Sigmoid colon (tissue), 7 donors: ENCODE measurements around the gene NCAM2. TPM values are rescaled to one million over a fixed set of nuclear protein-coding genes. Genes with fewer than 3 reads are reported as not detected.

ENCODE experiments used
- DNase-seq: peaks from one replicate; pipeline ENCODE4 v3.0.0-alpha.2; 2019
- H3K27ac ChIP-seq, 4 donors: fragments of 200-600 bp; sonication (generic); one replicate each; pipeline ENCODE4 v1.5.1; 2016 to 2019; ENCODE audit warnings: mild to moderate bottlenecking in 1 of 4
- H3K27me3 ChIP-seq, 3 donors: fragments of 200-600 bp; sonication (generic); one replicate each; pipeline ENCODE4 v1.5.1; 2019; ENCODE audit warnings: mild to moderate bottlenecking in 1 of 3
- H3K36me3 ChIP-seq, 4 donors: fragments of 200-600 bp; sonication (generic); one replicate each; pipeline ENCODE4 v1.5.1; 2016 to 2019
- H3K4me1 ChIP-seq, 4 donors: fragments of 200-600 bp; sonication (generic); one replicate each; pipeline ENCODE4 v1.5.1; 2017 to 2019
- H3K4me3 ChIP-seq, 4 donors: fragments of 200-600 bp; sonication (generic); one replicate each; pipeline ENCODE4 v1.5.1; 2017 to 2019; ENCODE audit warnings: mild to moderate bottlenecking in 2 of 4, moderate library complexity in 1 of 4
- H3K9me3 ChIP-seq, 4 donors: fragments of 200-600 bp in 3 of 4; sonication (generic) in 3 of 4; one replicate each; pipeline versions ENCODE4 v1.5.1 to v1.6.1; 2013 to 2019
- EP300 ChIP-seq, 4 donors: sonication (generic); formaldehyde crosslinking; IDR thresholded peaks; one replicate each; pipeline ENCODE4 v1.6.1; 2017; ENCODE audit warnings: antibody characterized with exemption in 4 of 4
- POLR2A ChIP-seq, 2 donors: fragments of 450-650 bp; IDR thresholded peaks; one replicate each; pipeline ENCODE4 v1.6.1; 2016; ENCODE audit warnings: antibody characterized with exemption in 2 of 2, mild to moderate bottlenecking in 2 of 2, moderate library complexity in 2 of 2
- POLR2AphosphoS5 ChIP-seq, 4 donors: sonication (generic); formaldehyde crosslinking; IDR thresholded peaks; one replicate each; pipeline ENCODE4 v1.6.1; 2017; ENCODE audit warnings: antibody characterized with exemption in 4 of 4
- WGBS, 2 donors: extraction: QIAGEN DNeasy Blood & Tissue Kit; methylation state at CpG; one replicate each; pipeline ENCODE4 v1.1.7; 2013; 5-methylcytosine and 5-hydroxymethylcytosine counted together
- intact Hi-C: fragments of 100-400 bp; cut with DNase I; formaldehyde crosslinking; loops from one replicate; pipeline ENCODE4 v1.15.1; 2023
- polyA plus RNA-seq, 3 donors: library from polyadenylated mRNA; stranded (reverse); fragments of 200-250 nt; gene quantifications; one replicate each; pipeline ENCODE4 v1.2.3, GENCODE V29; 2013
- total RNA-seq, 4 donors: library from RNA; depleted of rRNA; stranded (reverse); fragments of >200 nt; gene quantifications; one replicate each; pipeline ENCODE4 v1.1.0, GENCODE V29; 2016
- TF ChIP-seq, protein P1 (sequence below), 4 experiments: fragments of 450-650 bp in 3 of 4; fragments of 200-600 bp in 1 of 4; IDR thresholded peaks; one replicate each; pipeline ENCODE4 v1.5.1; 2016 to 2019; ENCODE audit warnings: antibody characterized with exemption in 4 of 4, mild to moderate bottlenecking in 3 of 4, moderate library complexity in 2 of 4
- donor health status: healthy with polysubstance abuse.
- donor health status: Bipolar disorder and iron deficiency.
- donor health status: healthy.

The NCAM2 gene
- total and polyA plus RNA-seq, 7 donors, result under 0.01 to 17.1 (median 6.7) TPM; not detected in 1

DNA sequence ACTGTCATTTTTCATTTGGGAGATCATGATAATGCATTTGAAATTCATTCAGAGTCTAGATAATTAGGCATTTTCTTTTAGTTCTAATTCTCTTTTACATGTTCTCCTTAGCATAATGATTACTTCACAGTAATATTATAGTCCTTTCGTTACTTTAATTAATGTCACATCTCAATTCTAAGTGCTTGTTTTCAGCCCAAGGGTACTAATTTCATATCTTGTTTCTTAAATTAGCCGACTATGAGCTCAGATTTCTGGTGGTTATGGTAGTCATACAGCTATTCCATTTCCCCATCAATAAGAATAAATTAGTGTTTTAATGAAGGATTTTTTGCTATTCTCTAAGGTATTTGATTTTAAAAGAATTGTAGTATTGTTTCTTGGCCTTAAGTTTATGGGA is 120.9 kb downstream of the NCAM2 start:
- TF ChIP-seq POLR2A (IDR thresholded peaks at IDR 0.05) (no peak), EP300 (IDR thresholded peaks at IDR 0.05) (no peak), POLR2AphosphoS5 (IDR thresholded peaks at IDR 0.05) (no peak)
- TF ChIP-seq, protein P1, sequence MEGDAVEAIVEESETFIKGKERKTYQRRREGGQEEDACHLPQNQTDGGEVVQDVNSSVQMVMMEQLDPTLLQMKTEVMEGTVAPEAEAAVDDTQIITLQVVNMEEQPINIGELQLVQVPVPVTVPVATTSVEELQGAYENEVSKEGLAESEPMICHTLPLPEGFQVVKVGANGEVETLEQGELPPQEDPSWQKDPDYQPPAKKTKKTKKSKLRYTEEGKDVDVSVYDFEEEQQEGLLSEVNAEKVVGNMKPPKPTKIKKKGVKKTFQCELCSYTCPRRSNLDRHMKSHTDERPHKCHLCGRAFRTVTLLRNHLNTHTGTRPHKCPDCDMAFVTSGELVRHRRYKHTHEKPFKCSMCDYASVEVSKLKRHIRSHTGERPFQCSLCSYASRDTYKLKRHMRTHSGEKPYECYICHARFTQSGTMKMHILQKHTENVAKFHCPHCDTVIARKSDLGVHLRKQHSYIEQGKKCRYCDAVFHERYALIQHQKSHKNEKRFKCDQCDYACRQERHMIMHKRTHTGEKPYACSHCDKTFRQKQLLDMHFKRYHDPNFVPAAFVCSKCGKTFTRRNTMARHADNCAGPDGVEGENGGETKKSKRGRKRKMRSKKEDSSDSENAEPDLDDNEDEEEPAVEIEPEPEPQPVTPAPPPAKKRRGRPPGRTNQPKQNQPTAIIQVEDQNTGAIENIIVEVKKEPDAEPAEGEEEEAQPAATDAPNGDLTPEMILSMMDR (IDR thresholded peaks at IDR 0.05), result no peak
- Histone ChIP-seq H3K4me1 (no peaks in the 10 kb centered on the region), H3K27me3 (no peaks in the 10 kb centered on the region), H3K27ac (no peak overlapping the region), H3K36me3 (no peaks in the 10 kb centered on the region), H3K9me3 (no peaks in the 10 kb centered on the region), H3K4me3 (no peak overlapping the region)
- WGBS, 2 donors, result 83 to 87% methylated on average over 2 of the region's 2 CpGs
- DNase-seq, result no peak
- intact Hi-C loops, result no loop called here

DNA sequence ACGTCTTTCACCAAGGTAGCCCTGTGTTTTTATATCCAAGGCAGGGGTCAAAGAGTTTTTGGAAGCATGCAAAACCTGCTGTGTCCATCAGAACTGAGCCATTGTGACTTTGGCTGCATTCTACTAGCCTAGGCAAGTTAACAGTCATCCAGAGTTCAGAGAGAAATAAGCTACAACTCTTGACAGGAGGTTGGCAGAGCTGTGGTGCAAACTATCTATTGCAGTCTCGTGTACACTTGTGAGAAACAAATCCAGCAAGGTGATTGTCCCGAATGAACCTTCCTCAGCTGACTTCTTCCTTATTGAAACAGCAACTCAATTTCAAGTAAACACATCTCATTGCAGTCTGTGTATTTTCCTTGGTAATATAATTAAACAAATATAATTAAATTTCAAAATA is 124.5 kb downstream of the NCAM2 start:
- Histone ChIP-seq H3K9me3 (no peaks in the 10 kb centered on the region), H3K27me3 (no peaks in the 10 kb centered on the region), H3K4me1 (no peaks in the 10 kb centered on the region), H3K4me3 (no peak overlapping the region), H3K27ac (no peak overlapping the region), H3K36me3 (no peaks in the 10 kb centered on the region)
- intact Hi-C loops, result no loop called here
- TF ChIP-seq EP300 (IDR thresholded peaks at IDR 0.05), result no peak
- TF ChIP-seq, protein P1 (IDR thresholded peaks at IDR 0.05), result no peak
- TF ChIP-seq POLR2A (IDR thresholded peaks at IDR 0.05), result no peak
- TF ChIP-seq POLR2AphosphoS5 (IDR thresholded peaks at IDR 0.05), result no peak
- 71 to 84% methylated on average over 3 of the region's 3 CpGs for WGBS, 2 donors
- no peak for DNase-seq

DNA sequence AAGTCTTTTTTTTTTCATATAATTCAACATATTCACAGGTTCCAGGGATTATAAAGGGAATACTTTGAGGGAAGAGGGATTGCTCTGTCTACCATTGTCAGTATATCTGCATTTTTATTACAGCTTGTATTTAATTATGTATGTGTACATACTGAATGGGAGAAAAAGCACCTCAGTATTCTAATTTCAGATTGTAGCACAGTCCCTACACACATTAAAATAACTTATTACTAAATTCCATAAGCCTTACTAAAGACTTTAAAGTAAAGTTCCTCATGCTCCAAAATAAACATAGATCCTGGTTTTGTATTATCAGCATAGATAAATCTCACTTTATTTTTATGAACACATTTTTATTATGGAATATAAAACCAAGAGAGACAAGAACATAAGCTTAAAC is 134.2 kb downstream of the NCAM2 start:
- H3K36me3 ChIP-seq, result no peaks in the 10 kb centered on the region
- no peak for DNase-seq
- no peaks in the 10 kb centered on the region for H3K27me3 ChIP-seq
- H3K9me3 ChIP-seq, result no peaks in the 10 kb centered on the region
- H3K4me3 ChIP-seq, result no peak overlapping the region
- intact Hi-C loops, result no loop called here
- no peak overlapping the region for H3K27ac ChIP-seq
- H3K4me1 ChIP-seq, result no peaks in the 10 kb centered on the region
- no peak for TF ChIP-seq EP300 (IDR thresholded peaks at IDR 0.05)
- TF ChIP-seq, protein P1 (IDR thresholded peaks at IDR 0.05), result no peak
- no peak for TF ChIP-seq POLR2A (IDR thresholded peaks at IDR 0.05)
- no peak for TF ChIP-seq POLR2AphosphoS5 (IDR thresholded peaks at IDR 0.05)

DNA sequence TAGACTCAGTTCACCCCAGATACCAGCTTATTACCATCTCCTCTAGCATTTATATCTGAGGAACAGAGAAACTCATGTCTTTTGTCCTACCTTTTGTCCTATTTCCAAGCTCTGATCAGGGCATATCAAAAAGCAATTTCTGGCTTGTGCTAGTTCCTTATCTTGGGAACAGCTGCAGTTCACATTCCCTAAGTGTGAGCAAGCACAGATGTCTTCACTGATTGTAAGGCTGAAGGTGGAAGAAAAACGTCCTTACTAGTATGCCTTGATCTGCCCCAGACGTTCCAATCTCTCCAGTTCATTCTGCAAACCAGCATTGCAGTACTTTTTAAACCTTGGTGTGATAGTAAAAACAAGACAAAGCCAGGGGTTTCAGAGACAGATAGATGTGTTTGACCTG is 139.8 kb downstream of the NCAM2 start:
- TF ChIP-seq EP300 (IDR thresholded peaks at IDR 0.05) (no peak), POLR2A (IDR thresholded peaks at IDR 0.05) (no peak), POLR2AphosphoS5 (IDR thresholded peaks at IDR 0.05) (no peak)
- TF ChIP-seq, protein P1 (IDR thresholded peaks at IDR 0.05), result no peak
- no peaks in the 10 kb centered on the region for H3K4me1 ChIP-seq
- no peaks in the 10 kb centered on the region for H3K9me3 ChIP-seq
- H3K27ac ChIP-seq, result no peak overlapping the region
- intact Hi-C loops, result no loop called here
- no peaks in the 10 kb centered on the region for H3K36me3 ChIP-seq
- no peak for DNase-seq
- H3K27me3 ChIP-seq, result no peaks in the 10 kb centered on the region
- H3K4me3 ChIP-seq, result no peak overlapping the region
- WGBS, 2 donors, result 19 to 30% methylated on average over 2 of the region's 2 CpGs

DNA sequence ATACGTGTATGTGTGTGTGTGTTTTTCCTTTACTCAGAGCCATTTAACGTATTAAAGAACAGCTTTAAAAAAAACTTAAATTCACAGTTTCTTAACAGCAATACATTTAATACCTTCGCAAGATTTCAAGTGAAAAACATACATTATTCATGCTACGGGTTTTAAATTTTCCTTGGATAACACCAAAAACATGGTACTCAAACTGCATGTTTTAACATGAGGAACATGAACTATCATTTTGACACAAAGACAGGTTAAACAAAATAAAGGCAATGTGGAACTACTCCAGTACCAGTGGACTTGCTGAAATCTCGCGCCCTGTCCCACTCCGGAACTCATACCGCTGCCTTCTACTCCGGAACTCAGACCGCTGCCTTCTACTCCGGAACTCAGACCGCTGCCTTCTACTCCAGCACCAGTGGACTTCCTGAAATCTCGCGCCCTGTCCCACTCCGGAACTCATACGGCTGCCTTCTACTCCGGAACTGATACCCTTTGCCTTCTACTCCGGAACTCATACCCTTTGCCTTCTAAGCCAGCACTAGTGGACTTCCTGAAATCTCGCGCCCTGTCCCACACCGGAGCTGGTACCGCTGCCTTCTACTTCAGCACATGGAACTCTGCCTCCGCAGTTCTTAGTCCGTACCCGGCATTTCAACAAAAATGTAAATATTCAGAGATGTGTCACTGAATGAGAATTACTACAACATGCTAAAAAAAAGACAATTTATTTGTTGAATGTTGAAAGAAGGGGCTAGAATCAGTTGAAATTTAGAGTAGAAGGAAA is 148.6 kb downstream of the NCAM2 start:
- intact Hi-C loops, result no loop called here
- 96 to 97% methylated on average over 25 of the region's 25 CpGs for WGBS, 2 donors
- TF ChIP-seq EP300 (IDR thresholded peaks at IDR 0.05), result no peak
- no peak for TF ChIP-seq POLR2A (IDR thresholded peaks at IDR 0.05)
- TF ChIP-seq, protein P1 (IDR thresholded peaks at IDR 0.05), result no peak
- no peak for TF ChIP-seq POLR2AphosphoS5 (IDR thresholded peaks at IDR 0.05)

More for the DNA sequence above, 148.6 kb downstream of the NCAM2 start:
- no peak overlapping the region for H3K4me3 ChIP-seq
- no peaks in the 10 kb centered on the region for H3K36me3 ChIP-seq
- no peak overlapping the region for H3K27ac ChIP-seq
- DNase-seq, result no peak
- no peaks in the 10 kb centered on the region for H3K27me3 ChIP-seq
- H3K4me1 ChIP-seq, result no peaks in the 10 kb centered on the region
- H3K9me3 ChIP-seq, result no peaks in the 10 kb centered on the region
